K562 (cell line): ENCODE data around the gene SLC16A12. TPM values are rescaled to one million over a fixed set of nuclear protein-coding genes. Genes with fewer than 3 reads are reported as not detected.
A peak's percentile ranks its signal among the peaks of the same experiment; 100 is the strongest.

ENCODE experiments used
- RAD21 ChIP-seq, 2 experiments: fragments of 250-450 bp in 1 of 2; fragments of 450-650 bp in 1 of 2; sonication (Bioruptor Pico) in 1 of 2; formaldehyde crosslinking in 1 of 2; IDR thresholded peaks in 1 of 2; conservative IDR thresholded peaks in 1 of 2; 2 replicates each; pipeline versions ENCODE4 v1.4.0 to v1.8.0; 2020 to 2022; ENCODE audit warnings: mild to moderate bottlenecking in 2 of 2, moderate library complexity in 1 of 2
- REST ChIP-seq, 2 experiments: fragments of 450-650 bp; formaldehyde crosslinking in 1 of 2; IDR thresholded peaks; 2 replicates each; pipeline versions ENCODE4 v1.4.0 to v1.6.1; 2014 to 2020; ENCODE audit warnings: mild to moderate bottlenecking in 2 of 2, borderline replicate concordance in 1 of 2, low read depth in 1 of 2
- polyA plus RNA-seq, 8 experiments: library from polyadenylated mRNA; depleted of rRNA in 4 of 8; stranded (reverse) in 5 of 8; unstranded in 3 of 8; fragments of >200 nt; fragmentation: Nextera tagmentation in 2 of 8; fragmentation: Illumina TruSeq in 1 of 8; extraction: Ambion mirVana in 2 of 8; extraction: Trizol in 1 of 8; gene quantifications; 2 replicates each; pipeline versions ENCODE4 v1.2.1 to v1.2.3, GENCODE V29; 2011 to 2014; ENCODE audit warnings: inconsistent platforms in 1 of 8, missing spikeins in 1 of 8
- total RNA-seq, 7 experiments: library from RNA; depleted of rRNA in 6 of 7; stranded (reverse); fragments of >200 nt in 6 of 7; fragmentation: Illumina TruSeq in 2 of 7; extraction: Trizol in 2 of 7; gene quantifications; 2 replicates each; pipeline versions ENCODE4 v1.2.1 to v1.2.3, GENCODE V29; 2011 to 2021; ENCODE audit warnings: low replicate concordance in 1 of 7

Gene SLC16A12
- total and polyA plus RNA-seq, 9 of the 15 experiments (the other 6 are each of a cell fraction or from before 2014, with no cell fraction given), result not detected

- TF ChIP-seq REST (IDR thresholded peaks at IDR 0.05; ENCODE audit: borderline replicate concordance) (peak; percentile 63; the same call in 1 of the 2 replicates), REST (CRISPR knock-in tag; IDR thresholded peaks at IDR 0.05; ENCODE audit: low read depth) (no peak), RAD21 (CRISPR knock-in tag; conservative IDR thresholded peaks at IDR 0.05 in 1 of 2, IDR thresholded peaks at IDR 0.05 in 1 of 2) (peak; percentile 68 to 81)
These were observed 109.0 kb downstream of the SLC16A12 start (continued) for GRCh38 chr10:89426230-89426868.
